C4-2B (cell line): Measurements from ENCODE around the gene SLC37A4.

Experiments used
- CTCF ChIP-seq: fragments of 450-650 bp; conservative IDR thresholded peaks from 2 replicates; pipeline ENCODE4 v1.5.1; 2017; ENCODE audit warnings: mild to moderate bottlenecking
- ZFX ChIP-seq: fragments of 450-650 bp; IDR thresholded peaks from 2 replicates; pipeline ENCODE4 v1.6.1; 2017

- no peak for TF ChIP-seq CTCF
- no peak for TF ChIP-seq ZFX
These were observed 29.8 kb downstream of the SLC37A4 start for GRCh38 chr11:119000906-119001305.
